GM12874 (cell line): ENCODE measurements around the gene C1QL4.

ENCODE experiments used
- TF ChIP-seq, protein P1 (sequence below): IDR thresholded peaks from 2 replicates; pipeline ENCODE4 v1.5.1; 2011; ENCODE audit warnings: low read depth, mild to moderate bottlenecking, control low read depth, low read length, moderate library complexity; ENCODE audit not compliant: insufficient read depth

Gene C1QL4

DNA sequence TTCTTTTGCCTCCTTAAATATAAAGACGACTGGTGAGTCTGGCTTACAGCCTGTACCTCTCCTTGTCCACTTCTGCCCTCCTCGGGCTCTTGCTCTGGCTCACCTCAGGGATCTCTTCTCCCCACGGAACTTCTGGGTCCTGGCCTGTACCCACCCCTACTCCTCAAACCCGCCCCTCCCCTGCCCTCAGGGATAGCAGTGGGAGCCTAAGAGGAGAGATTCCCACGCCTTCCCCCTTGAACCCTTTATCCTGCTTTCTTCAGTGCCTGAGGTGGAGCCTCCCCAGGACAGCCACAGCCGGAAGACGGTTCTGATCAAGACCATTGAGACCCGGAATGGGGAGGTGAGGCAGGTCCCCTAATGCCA, 39.3 kb downstream of the C1QL4 start:
- TF ChIP-seq, protein P1, sequence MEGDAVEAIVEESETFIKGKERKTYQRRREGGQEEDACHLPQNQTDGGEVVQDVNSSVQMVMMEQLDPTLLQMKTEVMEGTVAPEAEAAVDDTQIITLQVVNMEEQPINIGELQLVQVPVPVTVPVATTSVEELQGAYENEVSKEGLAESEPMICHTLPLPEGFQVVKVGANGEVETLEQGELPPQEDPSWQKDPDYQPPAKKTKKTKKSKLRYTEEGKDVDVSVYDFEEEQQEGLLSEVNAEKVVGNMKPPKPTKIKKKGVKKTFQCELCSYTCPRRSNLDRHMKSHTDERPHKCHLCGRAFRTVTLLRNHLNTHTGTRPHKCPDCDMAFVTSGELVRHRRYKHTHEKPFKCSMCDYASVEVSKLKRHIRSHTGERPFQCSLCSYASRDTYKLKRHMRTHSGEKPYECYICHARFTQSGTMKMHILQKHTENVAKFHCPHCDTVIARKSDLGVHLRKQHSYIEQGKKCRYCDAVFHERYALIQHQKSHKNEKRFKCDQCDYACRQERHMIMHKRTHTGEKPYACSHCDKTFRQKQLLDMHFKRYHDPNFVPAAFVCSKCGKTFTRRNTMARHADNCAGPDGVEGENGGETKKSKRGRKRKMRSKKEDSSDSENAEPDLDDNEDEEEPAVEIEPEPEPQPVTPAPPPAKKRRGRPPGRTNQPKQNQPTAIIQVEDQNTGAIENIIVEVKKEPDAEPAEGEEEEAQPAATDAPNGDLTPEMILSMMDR, result no peak

DNA sequence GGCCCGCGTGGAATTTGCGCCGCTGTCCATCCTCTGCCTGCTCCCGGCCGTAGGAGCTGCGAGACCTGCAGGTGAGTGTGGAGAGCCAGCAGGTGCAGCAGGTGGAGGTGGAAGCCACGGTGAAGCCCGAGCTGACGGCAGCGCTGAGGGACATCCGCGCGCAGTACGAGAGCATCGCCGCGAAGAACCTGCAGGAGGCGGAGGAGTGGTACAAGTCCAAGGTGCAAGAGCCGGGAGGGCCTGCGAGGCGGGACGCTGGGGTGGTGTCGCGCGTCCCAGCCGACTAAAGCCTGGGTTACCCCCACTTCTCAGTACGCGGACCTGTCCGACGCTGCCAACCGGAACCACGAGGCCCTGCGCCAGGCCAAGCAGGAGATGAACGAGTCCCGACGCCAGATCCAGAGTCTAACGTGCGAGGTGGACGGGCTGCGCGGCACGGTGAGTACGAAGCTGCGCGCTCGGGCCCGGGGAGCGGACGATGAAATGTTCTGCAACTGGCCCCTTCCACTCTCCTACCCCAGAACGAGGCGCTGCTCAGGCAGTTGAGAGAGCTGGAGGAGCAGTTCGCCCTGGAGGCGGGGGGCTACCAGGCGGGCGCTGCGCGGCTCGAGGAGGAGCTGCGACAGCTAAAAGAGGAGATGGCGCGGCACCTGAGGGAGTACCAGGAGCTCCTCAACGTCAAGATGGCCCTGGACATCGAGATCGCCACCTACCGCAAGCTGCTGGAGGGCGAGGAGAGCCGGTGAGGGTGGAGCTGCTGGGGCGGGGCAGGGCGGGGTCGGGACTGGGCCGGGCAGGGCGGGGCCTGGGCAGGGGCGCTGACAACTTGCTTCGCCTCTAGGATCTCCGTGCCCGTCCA, 39.9 kb downstream of the C1QL4 start:
- TF ChIP-seq, protein P1, result no peak

DNA sequence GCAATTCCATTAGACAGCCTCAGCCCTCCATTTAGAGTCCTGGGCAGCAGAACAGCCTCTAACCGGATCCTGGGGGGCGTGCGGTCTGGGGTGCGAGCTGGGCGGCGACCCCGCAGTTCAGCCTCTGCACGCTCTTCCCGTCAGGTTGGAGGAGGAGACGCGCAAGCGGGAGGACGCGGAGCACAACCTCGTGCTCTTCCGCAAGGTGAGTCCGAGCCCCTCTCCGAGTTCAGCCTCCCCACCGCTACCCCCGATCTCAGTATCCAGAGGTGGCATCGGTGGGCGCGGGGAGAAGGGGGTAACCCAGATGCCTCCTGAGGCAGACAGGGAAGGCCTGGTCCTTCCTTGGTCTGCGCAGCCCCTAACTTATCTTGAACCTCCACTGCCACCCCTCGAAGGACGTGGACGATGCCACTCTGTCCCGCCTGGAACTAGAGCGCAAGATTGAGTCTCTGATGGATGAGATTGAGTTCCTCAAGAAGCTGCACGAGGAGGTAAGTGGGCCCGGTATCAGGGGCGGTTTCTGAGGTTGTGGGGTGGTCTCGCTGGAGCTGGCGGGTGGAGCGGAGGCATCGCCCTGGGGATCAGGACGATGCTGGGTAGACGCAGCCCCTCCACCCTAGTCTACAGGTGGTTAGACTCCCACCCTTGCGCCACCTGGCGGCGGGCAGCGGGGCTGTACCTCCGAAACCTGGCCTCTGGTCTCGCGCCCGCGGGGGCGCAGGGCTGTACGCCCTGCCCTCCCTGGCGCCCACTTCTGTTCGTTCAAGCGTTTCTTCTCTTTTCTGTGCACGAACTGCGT, 40.8 kb downstream of the C1QL4 start:
- TF ChIP-seq, protein P1, result peak; percentile 95

DNA sequence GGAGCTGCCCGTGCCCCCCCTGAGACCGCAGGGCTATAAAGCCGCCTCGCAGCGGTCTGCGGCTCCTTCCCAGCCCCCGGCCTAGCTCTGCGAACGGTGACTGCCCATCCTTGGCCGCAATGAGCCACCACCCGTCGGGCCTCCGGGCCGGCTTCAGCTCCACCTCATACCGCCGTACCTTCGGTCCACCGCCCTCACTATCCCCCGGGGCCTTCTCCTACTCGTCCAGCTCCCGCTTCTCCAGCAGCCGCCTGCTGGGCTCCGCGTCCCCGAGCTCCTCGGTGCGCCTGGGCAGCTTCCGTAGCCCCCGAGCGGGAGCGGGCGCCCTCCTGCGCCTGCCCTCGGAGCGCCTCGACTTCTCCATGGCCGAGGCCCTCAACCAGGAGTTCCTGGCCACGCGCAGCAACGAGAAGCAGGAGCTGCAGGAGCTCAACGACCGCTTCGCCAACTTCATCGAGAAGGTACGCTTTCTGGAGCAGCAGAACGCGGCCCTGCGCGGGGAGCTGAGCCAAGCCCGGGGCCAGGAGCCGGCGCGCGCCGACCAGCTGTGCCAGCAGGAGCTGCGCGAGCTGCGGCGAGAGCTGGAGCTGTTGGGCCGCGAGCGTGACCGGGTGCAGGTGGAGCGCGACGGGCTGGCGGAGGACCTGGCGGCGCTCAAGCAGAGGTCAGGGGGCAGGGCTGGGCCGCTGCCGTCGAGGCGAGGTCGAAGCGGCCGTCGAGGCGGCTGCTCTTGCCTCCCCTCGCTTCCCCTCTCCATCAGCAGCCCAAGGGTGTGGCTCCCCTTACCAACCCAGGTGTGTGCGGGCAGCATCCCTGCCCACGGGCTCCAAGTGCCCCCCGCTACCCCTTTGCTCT, 41.7 kb downstream of the C1QL4 start, which contains the start of gene PRPH:
Gene PRPH (plus strand): TSS at position 66 of the 855 bp plus-strand sequence. CDS start 54 bp downstream, at position 120.
- TF ChIP-seq, protein P1, result no peak

DNA sequence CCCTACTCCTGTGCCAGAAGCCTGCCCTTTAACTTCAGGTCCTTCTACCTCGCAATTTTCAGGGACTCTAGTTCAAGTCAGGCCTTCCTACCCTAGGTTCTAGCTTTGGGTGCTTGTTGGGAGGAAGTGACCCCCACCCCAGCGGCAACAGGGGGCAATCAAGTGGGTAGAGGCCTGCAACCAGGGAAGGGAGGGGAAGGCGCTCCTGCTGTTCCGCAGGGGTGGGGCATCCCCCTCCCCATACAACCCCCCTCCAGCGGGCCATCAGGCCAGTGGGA, 42.2 kb downstream of the C1QL4 start:
- TF ChIP-seq, protein P1, result no peak

DNA sequence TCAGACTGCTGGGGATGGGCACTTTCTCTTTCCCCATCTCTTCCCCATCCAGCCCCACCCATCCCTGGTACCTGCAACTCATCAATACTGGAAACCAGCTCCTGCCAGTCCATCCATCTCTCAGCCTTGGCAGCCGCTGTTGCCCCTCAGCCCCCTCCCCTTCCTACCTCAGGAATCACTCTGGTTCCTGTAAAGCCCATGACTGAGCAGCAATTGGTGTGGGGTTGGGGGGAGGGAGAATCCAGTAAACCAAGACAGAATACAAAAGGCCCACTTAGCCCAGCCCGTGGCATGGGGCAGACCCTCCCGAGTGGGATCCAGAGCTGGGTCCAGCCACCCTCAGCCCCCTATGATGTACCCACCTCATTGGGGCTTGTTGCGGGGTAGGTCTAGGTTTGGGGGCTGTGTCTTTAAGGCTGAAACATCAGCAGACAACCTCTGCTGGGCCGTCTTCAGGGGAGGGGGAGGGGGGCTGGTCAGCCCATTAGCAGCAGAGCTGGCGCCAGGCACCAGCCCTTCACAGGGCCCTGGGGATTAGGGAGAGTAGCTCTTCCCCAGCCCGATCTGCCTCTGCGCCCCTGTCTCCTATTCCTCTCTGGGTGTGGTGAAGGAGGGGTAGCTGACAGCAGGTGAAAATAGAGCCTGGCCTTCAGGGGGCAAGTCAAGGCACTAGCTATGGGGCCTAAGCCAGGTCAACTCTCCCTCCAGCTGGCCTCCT, 42.7 kb downstream of the C1QL4 start:
- TF ChIP-seq, protein P1, result no peak
